Left forelimb (tissue), 1 donor: ENCODE measurements around the gene CCDC12.

Experiments used
- DNase-seq: peaks from one replicate; pipeline ENCODE4 v3.0.0-alpha.2; 2018; ENCODE audit warnings: low spot score

Gene CCDC12

DNA sequence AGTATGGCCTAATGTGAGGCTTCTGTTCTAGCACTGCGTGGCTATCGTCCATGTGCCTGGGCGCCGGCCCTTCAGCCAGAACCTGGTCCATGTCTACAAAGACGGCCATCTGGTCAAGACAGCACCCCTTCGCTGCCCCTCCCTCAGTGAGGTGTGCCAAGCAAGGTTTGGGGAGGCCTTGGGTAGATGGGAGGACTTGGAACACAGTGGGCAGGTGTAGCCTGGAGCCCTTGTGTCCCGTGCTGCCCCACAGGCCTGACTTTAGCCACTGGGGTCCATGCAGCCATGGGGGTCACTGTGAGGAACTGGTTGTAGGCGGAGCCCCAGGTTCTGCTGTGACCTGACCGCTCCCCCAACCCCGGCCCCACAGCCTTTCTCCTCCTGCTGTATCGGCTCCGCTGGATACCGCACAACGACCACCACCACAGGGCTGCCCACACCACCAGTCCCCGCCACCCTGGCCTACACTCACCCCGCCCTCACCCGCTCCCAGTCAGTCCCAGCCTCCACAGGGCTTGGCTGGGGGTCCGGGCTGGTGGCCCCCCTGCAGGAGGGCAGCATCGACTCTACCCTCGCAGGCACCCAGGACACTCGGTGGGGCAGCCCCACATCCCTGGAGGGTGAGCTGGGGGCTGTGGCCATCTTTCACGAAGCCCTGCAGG is 19.5 kb upstream of the CCDC12 start:
- no peak for DNase-seq

DNA sequence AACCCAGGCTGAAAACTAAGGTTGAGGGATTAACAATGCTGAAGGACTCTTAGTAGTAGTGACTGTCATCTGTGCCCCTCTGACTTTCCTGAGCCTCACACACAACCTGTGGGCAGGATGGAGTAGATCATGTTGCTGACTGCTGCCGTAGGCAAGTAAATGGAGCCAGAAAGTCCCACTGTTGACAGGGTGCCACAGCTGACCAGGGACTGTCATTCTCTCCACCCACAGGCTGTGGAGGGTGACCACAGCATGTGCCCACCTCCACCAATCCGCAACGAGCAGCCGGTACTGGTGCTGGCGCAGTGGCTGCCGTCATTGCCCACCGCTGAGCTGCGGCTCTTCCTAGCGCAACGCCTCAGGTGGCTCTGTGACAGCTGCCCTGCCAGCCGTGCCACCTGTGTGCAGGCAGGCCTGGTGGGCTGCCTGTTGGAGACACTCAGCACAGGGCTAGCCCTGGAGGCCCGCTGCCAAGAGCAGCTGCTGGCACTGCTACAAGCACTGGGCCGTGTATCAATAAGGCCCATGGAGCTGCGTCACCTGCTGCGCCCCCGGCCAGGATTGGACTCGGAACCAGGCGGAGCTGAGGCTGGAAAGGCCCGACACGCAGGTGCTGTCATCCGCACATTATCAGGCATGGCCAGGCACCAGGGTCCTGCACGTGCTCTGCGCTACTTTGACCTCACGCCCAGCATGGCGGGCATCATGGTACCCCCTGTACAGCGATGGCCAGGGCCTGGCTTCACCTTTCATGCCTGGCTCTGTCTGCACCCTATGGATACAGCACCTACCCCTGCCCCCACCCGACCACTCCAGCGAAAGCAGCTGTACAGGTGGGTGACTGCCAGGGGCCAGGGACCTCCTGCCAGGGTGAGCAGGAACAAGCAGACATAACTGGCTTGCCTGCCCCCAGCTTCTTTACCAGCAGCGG is 18.5 kb upstream of the CCDC12 start:
- no peak for DNase-seq

DNA sequence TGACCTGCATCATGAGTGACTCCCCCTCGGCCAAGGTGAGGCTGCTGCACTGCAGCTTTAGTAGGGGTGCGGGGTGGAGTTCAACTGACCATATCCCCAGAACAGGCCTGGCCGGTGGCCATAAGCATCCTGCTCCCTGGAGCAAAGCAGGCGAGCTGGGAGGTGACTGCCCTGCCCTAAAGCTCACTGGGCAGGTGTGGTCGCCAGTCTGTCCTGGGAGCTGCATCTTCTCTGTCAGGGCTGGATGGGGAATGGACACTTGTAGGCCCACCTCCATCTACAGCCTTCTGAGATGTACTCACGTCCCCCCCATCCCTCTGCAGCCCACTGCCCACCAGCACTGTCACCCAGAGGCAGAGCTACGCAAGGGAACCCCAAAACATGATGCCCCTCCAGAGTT is 17.4 kb upstream of the CCDC12 start:
- no peak for DNase-seq

DNA sequence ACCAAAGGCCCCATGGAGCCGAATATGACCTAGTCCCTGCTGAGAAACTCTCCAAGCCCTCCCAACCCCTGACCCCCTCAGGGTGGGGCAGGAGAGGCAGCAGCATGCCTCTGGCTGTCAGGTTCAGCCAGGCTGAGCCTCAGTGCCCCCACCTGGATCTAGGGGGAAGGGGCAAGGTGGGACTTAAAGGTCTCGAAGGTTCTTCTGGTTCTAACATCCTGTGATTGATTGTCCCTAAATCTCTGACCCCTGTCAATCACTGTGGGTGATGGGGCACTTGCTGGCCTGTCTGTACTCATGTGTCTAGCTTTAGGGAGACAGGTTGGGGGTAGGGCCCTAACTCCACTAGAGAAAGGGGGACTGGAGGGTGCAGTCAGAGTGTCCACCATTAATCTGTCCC is 16.7 kb upstream of the CCDC12 start:
- no peak for DNase-seq

DNA sequence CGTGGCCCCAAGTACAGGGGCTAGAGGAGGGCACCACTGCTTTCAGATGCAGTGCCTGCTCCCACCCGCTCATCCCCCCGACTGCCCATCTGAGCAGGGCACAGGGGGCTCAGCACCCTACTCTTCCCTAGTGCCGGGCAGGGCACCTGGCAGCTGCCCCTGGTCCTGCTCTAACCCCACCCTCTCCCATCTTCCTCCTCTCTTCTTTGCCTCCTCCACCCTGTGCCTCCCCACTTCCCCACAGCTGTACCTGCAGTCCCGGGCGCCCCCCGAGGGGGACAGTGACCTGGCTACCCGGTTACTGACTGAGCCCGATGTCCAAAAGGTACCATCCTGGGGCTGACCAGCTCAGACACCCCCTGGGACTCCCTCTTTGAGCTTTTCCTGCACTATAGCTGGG is 15.7 kb upstream of the CCDC12 start:
- DNase-seq, result no peak

DNA sequence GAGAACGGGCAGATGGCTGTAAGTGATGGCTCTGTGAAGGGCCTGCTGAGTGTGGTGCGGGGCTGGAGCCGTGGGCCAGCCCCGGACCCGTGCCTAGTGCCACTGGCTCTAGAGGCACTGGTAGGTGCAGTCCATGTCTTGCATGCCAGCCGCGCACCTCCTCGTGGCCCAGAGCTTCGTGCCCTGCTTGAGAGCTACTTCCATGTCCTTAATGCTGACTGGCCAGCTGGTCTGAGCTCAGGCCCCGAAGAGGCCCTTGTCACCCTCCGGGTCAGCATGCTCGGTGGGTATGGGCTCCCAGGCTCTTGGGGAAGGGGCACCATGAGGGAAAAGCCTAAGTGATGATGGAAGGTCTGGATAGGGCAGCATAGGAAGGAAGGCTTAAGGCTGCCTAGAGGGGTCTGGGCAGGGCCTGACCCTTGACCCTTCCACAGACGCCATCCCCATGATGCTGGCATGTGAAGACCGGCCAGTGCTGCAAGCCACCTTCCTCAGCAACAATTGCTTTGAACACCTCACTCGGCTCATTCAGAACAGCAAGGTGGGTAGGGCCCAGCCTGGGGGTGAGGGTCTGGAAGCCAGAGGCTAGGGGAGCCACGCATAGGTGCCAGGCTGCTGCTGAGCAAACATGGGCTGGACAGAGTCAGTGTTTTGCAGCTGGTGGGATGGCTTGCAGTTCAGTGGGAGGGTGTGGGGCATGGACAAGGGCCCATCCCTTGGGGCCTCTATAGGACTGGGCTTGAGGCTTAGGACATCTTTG is 15.0 kb upstream of the CCDC12 start:
- no peak for DNase-seq

DNA sequence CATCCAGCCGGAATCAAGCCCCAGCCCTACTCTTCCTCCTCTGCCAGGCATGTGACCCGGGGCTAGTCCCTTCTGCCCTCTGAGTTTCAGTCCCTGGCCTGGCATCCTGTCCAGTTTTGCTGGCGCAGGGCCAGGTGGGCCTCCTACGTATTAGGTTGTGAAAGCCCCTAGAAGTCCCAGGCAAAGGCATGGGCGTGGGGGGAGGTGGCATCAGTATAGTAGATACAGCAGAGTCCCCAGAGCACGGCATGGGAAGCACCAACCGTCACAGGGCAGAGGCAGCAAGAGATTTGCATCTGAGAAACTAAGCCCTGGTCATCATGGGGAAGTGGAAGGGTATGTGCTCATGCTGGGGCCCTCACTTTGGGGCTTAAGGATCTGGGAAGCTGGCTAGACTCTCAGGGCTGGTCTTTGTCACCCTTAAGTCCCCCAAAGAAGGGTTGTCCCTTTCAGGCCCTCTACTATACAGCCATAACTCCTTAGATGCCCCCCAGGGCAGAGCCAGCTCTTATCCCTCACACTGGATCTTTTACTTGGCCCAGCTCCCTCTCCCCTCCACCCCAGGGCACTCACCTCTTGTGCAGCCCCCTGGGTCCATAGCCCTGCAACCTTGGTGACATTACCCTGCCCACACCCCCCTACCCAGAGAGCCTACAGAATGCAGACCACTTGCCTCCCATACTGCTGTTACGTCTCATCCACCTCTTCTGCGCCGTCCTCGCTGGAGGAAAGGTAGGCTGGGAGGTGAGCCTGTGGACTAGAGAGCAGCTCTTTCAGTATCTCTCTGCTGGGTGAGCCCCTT is 14.2 kb upstream of the CCDC12 start:
- no peak for DNase-seq

DNA sequence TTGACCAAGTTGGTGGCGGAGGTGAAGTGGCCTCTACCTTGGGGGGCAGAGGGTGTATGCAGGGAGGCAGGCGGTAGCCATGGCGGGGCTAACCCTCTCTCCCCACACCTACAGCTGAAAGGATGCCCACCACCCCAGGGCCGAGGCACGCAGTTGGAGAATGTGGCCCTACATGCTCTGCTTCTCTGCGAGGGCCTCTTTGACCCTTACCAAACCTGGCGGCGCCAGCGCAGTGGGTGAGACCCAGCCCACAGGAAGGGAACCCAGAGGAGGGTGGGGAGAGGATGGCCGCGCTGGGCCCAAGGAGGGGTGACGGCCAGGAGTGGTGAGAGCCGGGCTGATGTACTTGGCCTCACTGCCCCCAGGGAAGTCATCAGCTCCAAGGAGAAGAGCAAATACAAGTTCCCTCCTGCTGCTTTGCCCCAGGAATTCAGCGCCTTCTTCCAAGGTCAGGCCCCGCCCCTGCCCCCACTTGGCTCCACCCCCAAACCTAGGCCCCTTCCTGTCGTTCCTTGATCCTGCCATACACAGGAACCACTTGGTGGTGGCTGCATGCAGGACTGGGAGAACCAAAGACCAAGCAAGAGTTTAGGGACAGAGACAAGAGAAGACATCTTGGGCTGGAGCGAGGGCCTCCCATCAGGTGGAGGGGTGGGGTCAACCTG is 12.7 kb upstream of the CCDC12 start:
- no peak for DNase-seq

DNA sequence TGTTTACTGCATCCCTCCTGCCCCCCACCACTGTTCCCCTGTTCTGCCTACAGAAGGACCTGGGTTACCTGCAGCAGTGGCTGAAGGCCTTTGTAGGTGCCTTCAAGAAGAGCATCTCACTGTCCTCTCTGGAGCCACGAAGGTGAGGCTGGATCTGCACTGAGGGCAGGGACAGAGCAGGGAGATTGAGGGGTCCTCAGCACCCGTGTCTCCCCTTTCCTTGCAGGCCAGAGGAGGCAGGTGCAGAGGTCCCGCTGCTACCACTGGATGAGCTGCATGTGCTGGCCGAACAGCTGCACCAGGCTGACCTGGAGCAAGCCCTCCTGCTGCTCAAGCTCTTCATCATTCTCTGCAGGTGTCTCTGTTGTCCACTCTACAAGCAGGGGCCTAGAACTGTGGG is 12.1 kb upstream of the CCDC12 start:
- DNase-seq, result no peak

DNA sequence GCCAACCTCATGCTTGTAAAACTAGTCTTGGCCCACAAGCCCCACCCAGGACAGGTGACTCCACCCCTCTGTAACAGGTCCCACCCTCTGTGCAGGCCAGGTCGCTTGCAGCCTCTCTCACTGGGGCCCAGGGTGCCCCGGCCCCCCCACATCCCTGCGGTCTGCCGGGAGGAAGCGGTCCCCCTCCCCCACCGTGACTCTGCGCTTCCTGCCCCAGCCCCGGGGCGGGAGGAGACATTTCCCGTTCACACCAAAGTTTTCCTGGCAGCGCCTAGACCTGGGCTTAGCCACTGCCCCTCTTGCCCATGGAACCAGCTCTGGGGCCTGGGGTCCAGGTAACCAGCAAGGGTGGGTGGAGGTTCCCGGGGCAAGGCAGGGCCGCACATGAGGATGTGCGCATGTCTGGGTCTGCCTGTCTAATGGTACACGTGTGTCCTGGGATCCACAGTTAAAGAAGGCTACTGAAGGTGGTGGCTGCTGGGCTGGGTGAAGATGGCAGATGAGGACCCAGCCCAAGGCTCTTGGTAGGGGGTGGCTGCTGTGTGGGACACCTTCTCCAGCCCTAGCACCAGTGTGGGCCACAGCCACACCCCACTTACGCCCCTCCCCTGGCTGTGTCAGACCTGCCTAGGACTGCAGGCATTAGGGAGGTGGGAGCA is 11.3 kb upstream of the CCDC12 start:
- no peak for DNase-seq

DNA sequence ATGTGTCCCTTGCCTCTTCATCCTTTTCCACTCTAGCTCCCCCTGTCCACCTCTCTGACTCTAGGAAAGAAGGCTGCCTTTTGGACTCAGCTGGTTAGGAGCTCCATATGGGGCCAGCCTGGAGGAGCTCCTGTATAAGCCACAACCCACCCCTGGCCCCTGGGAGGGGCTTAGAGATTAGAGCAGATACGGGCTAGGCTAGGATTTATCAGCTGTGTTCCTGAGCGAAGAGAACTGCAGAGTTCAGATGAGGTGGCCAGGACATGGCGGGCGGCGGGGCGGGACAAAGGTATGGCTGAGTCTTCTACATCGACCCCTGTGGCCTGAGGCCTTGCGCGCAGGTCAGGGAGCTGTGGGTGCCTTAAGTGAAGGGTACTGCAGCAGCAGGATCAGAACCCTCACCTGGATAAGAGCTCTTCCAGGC is 10.8 kb upstream of the CCDC12 start:
- no peak for DNase-seq

DNA sequence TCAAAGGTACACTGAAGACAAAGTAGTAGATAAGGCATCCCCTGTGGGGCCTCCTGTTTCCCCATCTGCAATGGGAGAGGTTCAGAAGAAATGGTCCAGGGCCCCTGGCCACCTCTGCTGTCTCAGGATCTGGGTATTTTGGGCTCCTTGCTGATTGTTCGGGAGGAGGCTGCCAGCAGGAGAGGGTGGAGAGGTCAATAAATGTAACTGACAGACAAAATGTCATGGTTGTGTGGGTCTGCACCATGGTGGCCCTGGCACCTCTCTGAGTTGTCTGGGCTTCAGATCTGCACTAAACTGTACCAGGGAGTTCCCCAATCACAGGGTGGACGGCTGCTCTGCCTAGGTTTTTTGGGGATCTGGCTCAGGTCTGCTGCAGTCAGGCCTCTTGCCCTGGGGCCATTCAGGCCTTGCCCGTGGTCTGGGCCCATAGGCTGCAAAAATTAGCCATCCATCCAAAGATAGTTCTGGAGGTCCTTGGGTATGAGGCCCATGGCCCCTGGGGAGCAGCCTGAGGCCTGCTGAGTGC is 10.3 kb upstream of the CCDC12 start:
- no peak for DNase-seq

DNA sequence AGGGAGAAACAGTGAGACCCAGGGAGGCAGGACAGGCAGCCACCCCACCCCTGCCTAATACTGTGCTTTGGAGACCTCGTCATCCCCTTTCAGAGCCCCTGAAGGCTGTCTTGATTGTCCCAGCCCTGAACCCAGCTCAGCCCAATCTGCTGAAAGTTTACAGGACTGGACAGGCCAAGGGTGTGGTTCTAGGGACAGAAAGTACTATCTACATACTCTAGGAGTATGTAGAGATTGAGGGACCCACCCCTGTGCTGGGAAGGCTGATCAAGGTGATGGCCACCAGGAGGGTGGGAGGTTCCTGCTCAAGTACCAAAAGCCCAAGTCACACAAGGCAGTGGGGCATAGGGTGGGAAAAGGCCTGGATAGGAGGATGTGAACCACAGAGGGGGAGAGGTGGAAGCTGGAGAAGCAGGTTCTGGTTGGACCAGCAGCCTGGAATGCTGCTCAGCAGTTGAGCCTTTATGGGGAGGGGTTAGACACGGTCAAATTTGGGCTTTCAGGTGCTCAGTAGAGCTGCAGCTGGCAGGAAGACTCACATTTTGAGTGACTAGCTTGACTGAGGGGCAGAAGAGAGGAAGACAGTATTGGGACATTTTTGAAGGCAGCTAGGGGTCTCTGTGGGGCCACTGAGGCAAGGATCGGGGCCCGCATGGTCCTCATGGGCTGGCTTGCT is 9.6 kb upstream of the CCDC12 start:
- no peak for DNase-seq

DNA sequence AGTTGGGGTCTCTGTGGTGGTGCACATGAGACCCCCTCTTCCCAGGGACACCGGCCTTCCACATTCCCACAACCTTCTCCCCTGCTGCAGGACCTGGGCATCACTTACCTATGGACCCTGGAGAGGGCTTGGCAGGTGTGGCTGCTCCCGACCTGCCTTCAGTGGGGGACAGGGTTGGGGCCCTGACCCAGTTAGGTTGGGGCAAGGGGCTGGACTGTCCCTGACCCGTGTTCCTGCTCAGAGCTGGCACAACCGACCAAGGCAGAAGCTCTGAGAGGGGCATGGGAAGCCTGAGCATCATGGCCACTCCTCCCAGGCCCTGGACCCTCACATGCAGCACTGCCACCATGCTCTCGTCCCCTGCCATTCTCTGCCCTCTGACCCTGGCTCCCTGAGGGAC is 9.0 kb upstream of the CCDC12 start:
- DNase-seq, result no peak

DNA sequence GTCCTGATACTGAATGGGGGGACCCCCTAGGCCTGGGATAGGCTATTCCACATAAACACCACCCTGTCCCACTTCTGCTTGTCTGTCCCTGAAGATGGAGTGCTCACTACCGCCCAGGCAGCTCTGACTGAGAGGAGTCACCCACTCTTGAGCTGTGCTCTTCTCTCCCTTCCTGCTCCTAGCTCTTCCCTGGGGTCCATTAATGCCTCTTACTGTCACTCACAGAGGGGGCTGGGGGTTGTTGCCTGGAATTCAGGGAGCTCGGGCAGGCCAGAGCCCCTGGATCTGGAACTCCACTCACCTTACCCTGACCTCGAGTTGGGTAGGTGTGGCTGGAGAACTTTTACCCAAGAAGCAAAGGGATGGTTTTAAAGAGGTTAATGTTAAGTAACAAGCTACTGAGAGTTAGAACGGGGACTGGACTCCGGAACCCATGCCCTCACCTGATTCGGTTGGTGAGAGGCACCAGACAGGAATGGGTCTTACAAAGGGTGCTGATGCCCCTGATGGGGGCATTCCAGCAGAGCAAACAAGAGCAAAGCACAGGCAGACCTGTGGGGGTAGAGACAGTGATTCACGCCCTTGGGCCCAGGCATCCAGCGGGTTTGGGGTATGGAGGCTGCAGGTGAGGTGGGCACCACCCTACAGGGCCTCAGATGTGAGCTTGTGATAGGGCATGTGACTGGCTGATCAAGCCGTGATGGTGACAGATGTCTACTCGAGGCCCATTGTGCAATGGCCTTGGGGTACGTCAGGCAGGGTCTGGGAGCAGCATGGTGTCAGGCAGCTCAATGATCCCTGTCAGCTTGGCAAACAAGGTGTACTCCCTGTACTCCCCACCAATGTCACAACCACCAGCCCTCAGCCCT is 8.3 kb upstream of the CCDC12 start:
- DNase-seq, result no peak

DNA sequence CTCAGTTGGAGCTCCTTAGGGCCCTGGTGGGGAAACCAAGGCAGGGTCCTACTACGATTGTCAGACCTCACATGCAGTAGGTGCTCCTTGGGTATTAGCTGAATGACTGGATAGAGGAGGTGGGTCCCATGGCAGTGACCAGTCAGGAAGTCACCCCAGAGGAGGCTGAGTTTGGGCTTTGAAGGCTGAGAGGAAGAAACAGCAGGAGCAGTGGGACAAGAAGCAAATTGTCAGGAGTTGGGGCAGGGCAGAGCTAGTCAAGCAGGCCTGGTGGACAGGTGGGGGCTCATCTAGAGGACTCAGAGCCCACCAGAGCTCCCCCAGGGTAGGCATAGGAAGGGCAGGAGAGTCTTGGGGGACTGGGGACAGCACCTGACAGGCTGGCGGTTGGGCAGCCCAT is 6.0 kb upstream of the CCDC12 start:
- no peak for DNase-seq

DNA sequence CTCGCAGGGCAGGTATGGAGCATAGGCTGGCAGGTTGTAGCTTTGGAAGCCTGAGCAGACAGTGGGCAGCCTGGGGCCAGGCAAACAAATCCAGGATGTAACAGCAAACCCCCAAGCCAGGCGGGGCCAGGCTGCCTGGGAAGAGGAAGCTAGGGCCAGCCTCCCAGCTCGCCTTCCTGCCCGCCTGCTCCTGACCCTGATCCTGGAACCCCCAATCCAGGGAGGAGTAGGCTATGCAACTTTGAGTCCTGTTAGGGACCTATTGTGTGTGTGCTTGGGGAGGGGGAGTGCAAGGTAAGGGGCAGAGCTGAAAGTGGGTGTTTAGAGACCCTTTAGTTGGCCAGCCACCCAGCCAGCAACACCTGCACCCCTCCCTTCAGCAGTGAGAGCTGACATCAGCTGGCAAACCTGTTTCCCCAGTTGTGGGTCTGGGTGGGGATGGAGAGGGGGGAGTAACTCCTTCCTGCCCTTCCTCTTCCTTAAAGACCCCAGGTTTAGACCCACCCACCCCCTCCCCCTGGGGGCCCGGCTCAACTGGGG is 5.5 kb upstream of the CCDC12 start:
- no peak for DNase-seq

DNA sequence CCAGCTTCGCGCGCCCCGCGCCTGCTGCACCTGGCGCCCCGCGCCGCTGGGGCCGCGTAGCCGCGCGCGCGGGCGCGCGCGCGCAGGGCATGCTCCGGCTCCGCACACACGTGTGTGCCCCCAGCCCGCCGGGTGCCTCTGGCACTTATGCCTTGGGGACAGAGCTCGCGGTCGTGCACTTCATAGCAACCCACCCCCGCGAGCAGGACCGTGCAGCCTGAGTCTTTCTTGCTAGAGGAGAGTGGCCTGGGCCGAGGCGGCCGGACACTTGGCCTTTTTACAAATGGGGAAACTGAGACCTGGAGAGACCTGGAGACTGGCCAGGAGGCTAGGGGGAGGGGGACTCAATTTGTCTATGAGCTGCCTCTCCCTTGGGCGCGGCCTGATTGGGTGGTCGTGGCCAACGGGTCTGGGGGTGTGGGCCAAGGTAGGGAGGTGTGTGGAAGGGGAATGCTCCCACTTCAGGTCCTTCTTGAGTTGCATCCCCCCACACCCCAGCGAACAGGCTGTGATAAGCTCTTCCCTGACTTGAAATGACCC is 3.5 kb upstream of the CCDC12 start:
- no peak for DNase-seq
